HL-60 (cell line): Measurements from ENCODE around the gene NETO2.

Experiments
- DNase-seq, 2 experiments: peaks; one replicate each; pipeline ENCODE4 v3.0.0-alpha.2; 2010 to 2020; ENCODE audit warnings: low read depth in 1 of 2, low spot score in 1 of 2
- H3K27ac ChIP-seq: fragments of 250-450 bp; sonication (Bioruptor Pico); replicated peaks from 2 replicates; pipeline ENCODE4 v1.5.1; 2020; ENCODE audit warnings: mild to moderate bottlenecking, moderate library complexity
- H3K27me3 ChIP-seq: fragments of 250-450 bp; sonication (Bioruptor Pico); 2 replicates; pipeline ENCODE4 v1.5.1; 2021; ENCODE audit warnings: mild to moderate bottlenecking, moderate library complexity; ENCODE audit not compliant: insufficient read depth, poor library complexity, severe bottlenecking
- H3K4me3 ChIP-seq: replicated peaks from 2 replicates; pipeline ENCODE4 v1.5.1; 2011; ENCODE audit warnings: mild to moderate bottlenecking, control low read depth, low read length; ENCODE audit not compliant: insufficient read depth
- GABPA ChIP-seq: IDR thresholded peaks from 2 replicates; pipeline ENCODE4 v1.6.1; 2012; ENCODE audit warnings: low read depth
- POLR2AphosphoS5 ChIP-seq: IDR thresholded peaks from 2 replicates; pipeline ENCODE4 v1.6.1; 2012; ENCODE audit warnings: low read depth
- SPI1 ChIP-seq: IDR thresholded peaks from 2 replicates; pipeline ENCODE4 v1.6.1; 2012; ENCODE audit warnings: low read depth, mild to moderate bottlenecking, borderline replicate concordance
- TF ChIP-seq, protein P1 (sequence below): IDR thresholded peaks from one replicate; pipeline ENCODE4 v1.5.1; 2011; ENCODE audit warnings: low read length, control low read depth, inconsistent platforms; ENCODE audit not compliant: insufficient read depth
- TF ChIP-seq, protein P2 (sequence below): IDR thresholded peaks from 2 replicates; pipeline ENCODE4 v1.6.1; 2012; ENCODE audit warnings: low read depth; ENCODE audit not compliant: insufficient replicate concordance

The NETO2 gene

DNA sequence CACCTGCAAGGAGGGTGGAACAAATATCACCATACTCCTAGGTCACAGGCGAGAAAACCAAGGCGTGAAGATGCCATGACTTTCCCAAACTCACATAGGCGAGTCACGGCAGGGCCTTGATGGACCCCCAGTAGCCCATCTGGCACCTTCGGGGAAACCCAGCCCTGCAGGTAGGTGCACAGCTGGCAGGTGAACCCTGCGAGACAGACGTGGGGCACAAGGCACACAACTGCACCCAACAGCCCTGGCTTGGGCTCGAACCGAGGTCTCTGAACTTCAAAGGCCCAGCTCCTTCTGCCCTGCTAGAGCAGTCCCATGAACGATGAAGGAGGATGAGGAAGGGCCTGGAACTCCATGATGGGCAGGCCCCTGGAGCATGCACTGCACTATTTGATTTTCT, 92.7 kb downstream of the NETO2 start:
- no peak for DNase-seq
- Histone ChIP-seq H3K27ac (no peak overlapping the region), H3K4me3 (no peak overlapping the region), H3K27me3 (no peaks in the 10 kb centered on the region)
- TF ChIP-seq, protein P1, sequence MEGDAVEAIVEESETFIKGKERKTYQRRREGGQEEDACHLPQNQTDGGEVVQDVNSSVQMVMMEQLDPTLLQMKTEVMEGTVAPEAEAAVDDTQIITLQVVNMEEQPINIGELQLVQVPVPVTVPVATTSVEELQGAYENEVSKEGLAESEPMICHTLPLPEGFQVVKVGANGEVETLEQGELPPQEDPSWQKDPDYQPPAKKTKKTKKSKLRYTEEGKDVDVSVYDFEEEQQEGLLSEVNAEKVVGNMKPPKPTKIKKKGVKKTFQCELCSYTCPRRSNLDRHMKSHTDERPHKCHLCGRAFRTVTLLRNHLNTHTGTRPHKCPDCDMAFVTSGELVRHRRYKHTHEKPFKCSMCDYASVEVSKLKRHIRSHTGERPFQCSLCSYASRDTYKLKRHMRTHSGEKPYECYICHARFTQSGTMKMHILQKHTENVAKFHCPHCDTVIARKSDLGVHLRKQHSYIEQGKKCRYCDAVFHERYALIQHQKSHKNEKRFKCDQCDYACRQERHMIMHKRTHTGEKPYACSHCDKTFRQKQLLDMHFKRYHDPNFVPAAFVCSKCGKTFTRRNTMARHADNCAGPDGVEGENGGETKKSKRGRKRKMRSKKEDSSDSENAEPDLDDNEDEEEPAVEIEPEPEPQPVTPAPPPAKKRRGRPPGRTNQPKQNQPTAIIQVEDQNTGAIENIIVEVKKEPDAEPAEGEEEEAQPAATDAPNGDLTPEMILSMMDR: no peak
- TF ChIP-seq GABPA: no peak

DNA sequence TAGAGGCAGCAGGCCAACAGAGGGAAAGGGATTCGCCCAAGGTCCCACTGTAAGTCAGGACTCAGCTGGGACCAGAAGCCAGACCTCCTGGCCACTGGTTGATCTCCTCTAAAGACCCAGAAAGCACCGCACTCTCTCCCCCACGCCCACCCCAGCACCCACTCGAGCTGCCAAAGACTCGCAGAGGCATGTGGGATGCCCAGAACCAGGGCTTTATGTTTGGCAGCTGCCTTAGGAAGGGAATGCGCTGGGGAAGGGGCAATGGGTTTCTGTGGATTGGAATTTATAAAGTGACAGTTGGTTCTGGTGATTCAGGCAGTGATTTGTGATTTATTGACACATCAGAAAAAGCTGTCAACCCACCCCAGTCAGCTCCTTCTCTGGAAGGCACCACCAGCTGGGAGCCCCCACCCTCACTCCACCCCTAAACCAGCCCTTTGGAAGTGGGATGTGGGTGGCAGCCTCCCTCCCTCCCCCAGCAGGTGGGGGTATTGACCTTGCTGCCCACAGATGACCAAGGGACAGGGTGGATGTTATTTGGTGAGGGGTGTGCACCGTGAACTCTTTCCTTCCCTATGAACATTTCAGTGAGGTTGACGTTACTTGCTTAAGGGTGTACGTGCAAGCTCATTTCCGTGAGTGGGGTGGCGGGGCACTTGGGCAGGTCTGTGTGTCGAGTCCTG, 93.7 kb downstream of the NETO2 start:
- Histone ChIP-seq H3K4me3 (no peak overlapping the region), H3K27me3 (no peaks in the 10 kb centered on the region), H3K27ac (no peak overlapping the region)
- no peak for DNase-seq
- TF ChIP-seq, protein P1: no peak
- TF ChIP-seq GABPA (no peak), SPI1 (no peak), POLR2AphosphoS5 (no peak)
- TF ChIP-seq, protein P2, sequence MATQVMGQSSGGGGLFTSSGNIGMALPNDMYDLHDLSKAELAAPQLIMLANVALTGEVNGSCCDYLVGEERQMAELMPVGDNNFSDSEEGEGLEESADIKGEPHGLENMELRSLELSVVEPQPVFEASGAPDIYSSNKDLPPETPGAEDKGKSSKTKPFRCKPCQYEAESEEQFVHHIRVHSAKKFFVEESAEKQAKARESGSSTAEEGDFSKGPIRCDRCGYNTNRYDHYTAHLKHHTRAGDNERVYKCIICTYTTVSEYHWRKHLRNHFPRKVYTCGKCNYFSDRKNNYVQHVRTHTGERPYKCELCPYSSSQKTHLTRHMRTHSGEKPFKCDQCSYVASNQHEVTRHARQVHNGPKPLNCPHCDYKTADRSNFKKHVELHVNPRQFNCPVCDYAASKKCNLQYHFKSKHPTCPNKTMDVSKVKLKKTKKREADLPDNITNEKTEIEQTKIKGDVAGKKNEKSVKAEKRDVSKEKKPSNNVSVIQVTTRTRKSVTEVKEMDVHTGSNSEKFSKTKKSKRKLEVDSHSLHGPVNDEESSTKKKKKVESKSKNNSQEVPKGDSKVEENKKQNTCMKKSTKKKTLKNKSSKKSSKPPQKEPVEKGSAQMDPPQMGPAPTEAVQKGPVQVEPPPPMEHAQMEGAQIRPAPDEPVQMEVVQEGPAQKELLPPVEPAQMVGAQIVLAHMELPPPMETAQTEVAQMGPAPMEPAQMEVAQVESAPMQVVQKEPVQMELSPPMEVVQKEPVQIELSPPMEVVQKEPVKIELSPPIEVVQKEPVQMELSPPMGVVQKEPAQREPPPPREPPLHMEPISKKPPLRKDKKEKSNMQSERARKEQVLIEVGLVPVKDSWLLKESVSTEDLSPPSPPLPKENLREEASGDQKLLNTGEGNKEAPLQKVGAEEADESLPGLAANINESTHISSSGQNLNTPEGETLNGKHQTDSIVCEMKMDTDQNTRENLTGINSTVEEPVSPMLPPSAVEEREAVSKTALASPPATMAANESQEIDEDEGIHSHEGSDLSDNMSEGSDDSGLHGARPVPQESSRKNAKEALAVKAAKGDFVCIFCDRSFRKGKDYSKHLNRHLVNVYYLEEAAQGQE: no peak

DNA sequence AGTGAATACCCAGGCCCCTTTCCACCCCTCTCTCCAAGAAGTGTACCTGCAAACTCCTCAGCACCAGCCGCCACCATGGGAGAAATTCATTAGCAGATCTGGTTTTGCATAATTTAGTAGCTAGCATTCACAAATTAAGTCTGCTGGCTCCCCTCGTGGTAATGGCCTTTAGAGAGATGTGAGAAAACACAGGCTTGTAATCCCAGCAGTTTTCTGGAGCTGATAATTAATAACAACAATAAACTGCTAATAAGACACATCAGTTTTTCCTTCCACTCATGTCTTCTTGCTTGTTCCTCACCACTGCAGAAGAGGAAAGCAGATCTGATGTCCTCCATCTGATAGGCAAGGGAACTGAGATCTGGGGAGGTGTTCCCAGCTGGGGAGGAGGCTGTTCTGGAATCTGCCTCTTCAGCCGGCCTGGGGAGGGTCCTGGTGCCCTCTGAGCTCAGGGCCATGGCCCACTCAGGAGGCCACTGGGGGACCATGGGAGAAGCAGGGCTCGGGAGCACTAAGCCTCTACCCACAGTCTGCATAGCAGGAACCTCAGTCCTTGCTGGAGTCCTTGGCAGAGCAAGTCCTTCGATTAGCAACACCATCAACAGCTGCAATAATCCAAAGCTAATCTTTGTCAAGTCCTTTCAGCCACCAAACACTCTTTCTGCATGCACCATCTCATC, 96.1 kb downstream of the NETO2 start:
- TF ChIP-seq, protein P1: no peak
- TF ChIP-seq POLR2AphosphoS5: no peak
- TF ChIP-seq, protein P2: no peak
- TF ChIP-seq GABPA: no peak
- TF ChIP-seq SPI1: no peak
- no peak overlapping the region for H3K4me3 ChIP-seq
- H3K27me3 ChIP-seq: no peaks in the 10 kb centered on the region
- no peak for DNase-seq
- no peak overlapping the region for H3K27ac ChIP-seq
